Activated CD4-positive, alpha-beta T cell treated with anti-CD3 and anti-CD28 coated beads, Interleukin-2, Interleukin-6, amounts not matched to agents 100 ng/mL and 50 ng/mL, durations not matched to agents 16 hours and 8 hours (primary cell): ENCODE results near the gene CCDC3.

Source experiments
- DNase-seq: peaks from one replicate; pipeline ENCODE4 v3.0.0-alpha.2; 2020

CCDC3 gene

GRCh38 chr10:12919574-12919973 is 81.9 kb downstream of the CCDC3 start:
- no peak for DNase-seq

GRCh38 chr10:12916587-12916986 is 84.9 kb downstream of the CCDC3 start:
- no peak for DNase-seq

- DNase-seq, result no peak
These were observed 85.8 kb downstream of the CCDC3 start for GRCh38 chr10:12915637-12916168.

GRCh38 chr10:12914111-12914510 is 87.4 kb downstream of the CCDC3 start:
- DNase-seq, result peak; percentile 19

GRCh38 chr10:12911795-12912194 is 89.7 kb downstream of the CCDC3 start:
- DNase-seq, result no peak

GRCh38 chr10:12910835-12911234 is 90.7 kb downstream of the CCDC3 start:
- no peak for DNase-seq

GRCh38 chr10:12909836-12910185 is 91.7 kb downstream of the CCDC3 start:
- no peak for DNase-seq

GRCh38 chr10:12909182-12909835 is 92.2 kb downstream of the CCDC3 start:
- no peak for DNase-seq

GRCh38 chr10:12908773-12909172 is 92.7 kb downstream of the CCDC3 start:
- no peak for DNase-seq

- DNase-seq, result no peak
These were observed 93.9 kb downstream of the CCDC3 start for GRCh38 chr10:12907656-12908055.

- DNase-seq, result no peak
These were observed 95.4 kb downstream of the CCDC3 start for GRCh38 chr10:12906051-12906541.

GRCh38 chr10:12905067-12905466 is 96.4 kb downstream of the CCDC3 start:
- DNase-seq, result no peak

GRCh38 chr10:12902851-12903358 is 98.6 kb downstream of the CCDC3 start:
- DNase-seq, result no peak

GRCh38 chr10:12902135-12902572 is 99.4 kb downstream of the CCDC3 start:
- peak; percentile 56 for DNase-seq

GRCh38 chr10:12899546-12899945 is 102.0 kb downstream of the CCDC3 start:
- DNase-seq, result no peak

- DNase-seq, result no peak
These were observed 103.2 kb downstream of the CCDC3 start for GRCh38 chr10:12898271-12898670.

- no peak for DNase-seq
These were observed 104.2 kb downstream of the CCDC3 start for GRCh38 chr10:12897278-12897677.

GRCh38 chr10:12896251-12896650 is 105.3 kb downstream of the CCDC3 start:
- DNase-seq, result no peak

GRCh38 chr10:12892924-12893323 is 108.6 kb downstream of the CCDC3 start:
- DNase-seq, result no peak

GRCh38 chr10:12890958-12891357 is 110.6 kb downstream of the CCDC3 start:
- DNase-seq, result no peak

- no peak for DNase-seq
These were observed 113.0 kb downstream of the CCDC3 start for GRCh38 chr10:12888470-12888869.

- DNase-seq, result no peak
These were observed 113.7 kb downstream of the CCDC3 start for GRCh38 chr10:12887780-12888179.

- no peak for DNase-seq
These were observed 116.7 kb downstream of the CCDC3 start for GRCh38 chr10:12884851-12885250.

GRCh38 chr10:12880423-12880822 is 121.1 kb downstream of the CCDC3 start:
- no peak for DNase-seq

- DNase-seq, result no peak
These were observed 124.4 kb downstream of the CCDC3 start for GRCh38 chr10:12877150-12877549.
